ENCODE data around the gene PHC2.

The PHC2 gene

GRCh38 chr1:33420870-33421775 is 9.8 kb downstream of the PHC2 start:
- no peak for DNase-seq (ENCODE audit: low spot score)
- TF ChIP-seq CTCF (IDR thresholded peaks at IDR 0.05; ENCODE audit: extremely low read depth, missing control alignments) = no peak

GRCh38 chr1:33418811-33419210 is 12.1 kb downstream of the PHC2 start:
- no peak for DNase-seq (ENCODE audit: low spot score)
- no peak for TF ChIP-seq CTCF (IDR thresholded peaks at IDR 0.05; ENCODE audit: extremely low read depth, missing control alignments)

GRCh38 chr1:33414879-33415278 is 16.0 kb downstream of the PHC2 start:
- DNase-seq (ENCODE audit: low spot score) = no peak
- TF ChIP-seq CTCF (IDR thresholded peaks at IDR 0.05; ENCODE audit: extremely low read depth, missing control alignments) = no peak

GRCh38 chr1:33410091-33410701 is 20.7 kb downstream of the PHC2 start:
- TF ChIP-seq CTCF (IDR thresholded peaks at IDR 0.05; ENCODE audit: extremely low read depth, missing control alignments) = no peak
- DNase-seq (ENCODE audit: low spot score) = no peak

- no peak for TF ChIP-seq CTCF (IDR thresholded peaks at IDR 0.05; ENCODE audit: extremely low read depth, missing control alignments)
- no peak for DNase-seq (ENCODE audit: low spot score)
These were observed 22.8 kb downstream of the PHC2 start for GRCh38 chr1:33408093-33408436.

GRCh38 chr1:33407352-33408092 is 23.4 kb downstream of the PHC2 start:
- no peak for TF ChIP-seq CTCF (IDR thresholded peaks at IDR 0.05; ENCODE audit: extremely low read depth, missing control alignments)
- no peak for DNase-seq (ENCODE audit: low spot score)

GRCh38 chr1:33402206-33402605 is 28.7 kb downstream of the PHC2 start:
- no peak for TF ChIP-seq CTCF (IDR thresholded peaks at IDR 0.05; ENCODE audit: extremely low read depth, missing control alignments)
- no peak for DNase-seq (ENCODE audit: low spot score)

Data from GM20000 (cell line).